Psoas muscle (tissue), 8 donors: Measurements from ENCODE around the gene UGT3A1. TPM values are rescaled to one million over a fixed set of nuclear protein-coding genes. Genes with fewer than 3 reads are reported as not detected.
"Not testable (repeated sequence)": the region's sequence is repeated elsewhere in the genome, so short reads cannot be mapped to it uniquely, and the experiment has no call there.

Source experiments
- ATAC-seq, 4 donors: fragments of 200-7000 bp; cut with Tn5 transposase; one replicate each; pipeline ENCODE4 v1.9.1; 2020; ENCODE audit warnings: moderate library complexity in 3 of 4, mild to moderate bottlenecking in 2 of 4
- DNase-seq, 2 donors: peaks; one replicate each; pipeline ENCODE4 v3.0.0-alpha.2; 2020
- H3K27ac ChIP-seq: fragments of 200-600 bp; one replicate; pipeline ENCODE4 v1.8.0; 2022
- H3K27me3 ChIP-seq, 3 donors: fragments of 200-600 bp in 1 of 3; one replicate each; pipeline versions ENCODE4 v1.6.1 to v1.8.0; 2013 to 2022; ENCODE audit warnings: low read length in 2 of 3, mild to moderate bottlenecking in 2 of 3, moderate library complexity in 1 of 3; ENCODE audit not compliant: insufficient read depth in 3 of 3
- H3K36me3 ChIP-seq, 2 donors: fragments of 200-600 bp in 1 of 2; one replicate each; pipeline versions ENCODE4 v1.6.1 to v1.8.0; 2013 to 2022; ENCODE audit warnings: low read depth in 1 of 2, mild to moderate bottlenecking in 1 of 2, moderate library complexity in 1 of 2; ENCODE audit not compliant: insufficient read depth in 1 of 2
- H3K4me1 ChIP-seq: fragments of 200-600 bp; one replicate; pipeline ENCODE4 v1.8.0; 2022
- H3K4me3 ChIP-seq: fragments of 200-600 bp; one replicate; pipeline ENCODE4 v1.8.0; 2022; ENCODE audit warnings: mild to moderate bottlenecking
- H3K9me3 ChIP-seq: fragments of 200-600 bp; one replicate; pipeline ENCODE4 v1.8.0; 2022
- CTCF ChIP-seq: fragments of 200-600 bp; IDR thresholded peaks from one replicate; pipeline ENCODE4 v1.8.0; 2022; ENCODE audit warnings: antibody characterized with exemption
- WGBS, 3 donors: extraction: QIAGEN DNeasy Blood & Tissue Kit; methylation state at CpG; one replicate each; pipeline versions ENCODE4 v1.1.6 to v1.1.7; 2013; 5-methylcytosine and 5-hydroxymethylcytosine counted together
- intact Hi-C, 2 donors: fragments of 100-400 bp; cut with DNase I; formaldehyde crosslinking; loops; one replicate each; pipeline versions ENCODE4 v1.11.0 to v1.14.2; 2022
- long read RNA-seq, 2 donors: library from polyadenylated mRNA; unstranded; transcript quantifications; one replicate each; pipeline ENCODE4 v2.0.0, GENCODE V29; 2021
- polyA plus RNA-seq, 3 donors: library from polyadenylated mRNA; stranded (reverse); fragments of 200-250 nt; gene quantifications; one replicate each; pipeline ENCODE4 v1.2.3, GENCODE V29; 2013
- total RNA-seq, 4 donors: library from RNA; stranded (reverse); fragmentation: NEBNext Ultra II Directional in 2 of 4; extraction: Animal tissue kit (Norgen Biotek cat#: 25700) in 2 of 4; gene quantifications; one replicate each; pipeline versions ENCODE4 v1.2.1 to v1.2.4, GENCODE V29; 2021 to 2023
- donor health status: healthy with polysubstance abuse.
- donor health status: DM: no; HTN: no; CAD: no; lungs with moderate emphysema.
- donor health status: Bipolar disorder and iron deficiency.
- donor health status: healthy.
- donor health status: DM: yes; HTN: yes; CAD: no.
- donor health status: DM: no; HTN: no; CAD: no.
- donor health status: DM: no; HTN: no; CAD: no.
- donor health status: DM: yes; HTN: yes; CAD: no.

Gene UGT3A1
- total RNA-seq (1 to 10 TPM in 1 of 4 donors, under 1 TPM in 3; 0.67 to 4.1 (median 0.91) TPM), polyA plus RNA-seq (under 1 TPM; 0.21 to 0.65 (median 0.56) TPM)
- long read RNA-seq, donor 1, partial matches to known transcripts = 0 of 3 reads
- long read RNA-seq, donor 1, other reads (novel, unspliced or antisense) = 3 of 3 reads
- long read RNA-seq, donor 2 = 0 reads

GRCh38 chr5:35990941-35991611 is at the start of gene UGT3A1:
Gene UGT3A1, minus strand, starts transcription at chr5:35991390. Its CDS starts 150 bp downstream, at chr5:35991240.
- 2 to 3% (median 3%) methylated on average over 24 to 25 of the region's 25 CpGs for whole genome bisulfite sequencing, 3 donors
- peak within 1 kb of the TSS; percentile 70 for H3K4me3 ChIP-seq
- no peaks in the 10 kb centered on the region for H3K9me3 ChIP-seq
- no peak for TF ChIP-seq CTCF
- intact Hi-C loops = no loop called here
- peak; percentile 81 to 96 (median 93) for ATAC-seq
- peak in 1 of 2 donors; percentile 65 for DNase-seq
- H3K4me1 ChIP-seq = no peaks in the 10 kb centered on the region
- H3K27me3 ChIP-seq = no peaks in the 10 kb centered on the region
- H3K36me3 ChIP-seq = no peaks in the 10 kb centered on the region
- H3K27ac ChIP-seq = peak within 1 kb of the TSS; percentile 78

GRCh38 chr5:36035696-36036095 is 44.5 kb upstream of the UGT3A1 start:
- Histone ChIP-seq H3K27ac (no peak overlapping the region), H3K27me3 (no peaks in the 10 kb centered on the region), H3K36me3 (no peaks in the 10 kb centered on the region), H3K4me3 (no peak overlapping the region), H3K9me3 (no peaks in the 10 kb centered on the region), H3K4me1 (peaks cover 4% of the 10 kb centered on the region)
- intact Hi-C loops = no loop called here
- 89 to 91% (median 89%) methylated on average over 13 of the region's 13 CpGs for WGBS, 3 donors
- ATAC-seq (no peak), DNase-seq (no peak)
- no peak for TF ChIP-seq CTCF

- H3K4me3 ChIP-seq, H3K4me1 ChIP-seq, H3K36me3 ChIP-seq, DNase-seq, ATAC-seq, H3K27ac ChIP-seq, H3K27me3 ChIP-seq, intact Hi-C loops, H3K9me3 ChIP-seq: not testable (repeated sequence)
- 56 to 63% (median 59%) methylated on average over 3 of the region's 3 CpGs for WGBS, 3 donors
Observed at GRCh38 chr5:36034536-36035134, 43.4 kb upstream of the UGT3A1 start.

GRCh38 chr5:36033486-36033885 is 42.3 kb upstream of the UGT3A1 start:
- intact Hi-C loops = no loop called here
- WGBS, 3 donors = 64 to 92% (median 68%) methylated on average over 1 of the region's 1 CpG

More at GRCh38 chr5:36033486-36033885, 42.3 kb upstream of the UGT3A1 start:
- ATAC-seq = no peak
- TF ChIP-seq CTCF = no peak
- Histone ChIP-seq H3K4me1 (no peaks in the 10 kb centered on the region), H3K27ac (no peak overlapping the region), H3K9me3 (no peaks in the 10 kb centered on the region), H3K27me3 (no peaks in the 10 kb centered on the region), H3K36me3 (no peaks in the 10 kb centered on the region), H3K4me3 (no peak overlapping the region)
- no peak for DNase-seq
